B cell (primary cell): ENCODE results near the gene C1QL1. TPM values are rescaled to one million over a fixed set of nuclear protein-coding genes. Genes with fewer than 3 reads are reported as not detected.

ENCODE experiments used
- ATAC-seq: fragments of 200-7000 bp; cut with Tn5 transposase; one replicate; pipeline ENCODE4 v1.10.0; 2021; ENCODE audit warnings: low read depth, mild to moderate bottlenecking, moderate number of reproducible peaks, moderate library complexity
- CTCF ChIA-PET: fragments of 350-600 bp; sonication (Branson Sonifier 250); formaldehyde crosslinking; loops from one replicate; lab custom pipeline; 2021; ENCODE audit warnings: antibody characterized with exemption, inconsistent platforms; lab: Charles Lee
- POLR2A ChIA-PET: fragments of 350-600 bp; sonication (Branson Sonifier 250); formaldehyde crosslinking; loops from one replicate; lab custom pipeline; 2021; ENCODE audit warnings: antibody characterized with exemption; lab: Charles Lee
- DNase-seq: peaks from one replicate; pipeline ENCODE4 v3.0.0; 2013
- H2AFZ ChIP-seq: 2 replicates; pipeline ENCODE4 v1.6.1; 2012; ENCODE audit warnings: mild to moderate bottlenecking, low read depth, low read length; ENCODE audit not compliant: insufficient read depth, poor library complexity, severe bottlenecking
- H3K27ac ChIP-seq, 2 donors: 1 replicate in 1 of 2; 2 replicates in 1 of 2; pipeline ENCODE4 v1.5.1; 2012 to 2013; ENCODE audit warnings: low read length in 2 of 2, mild to moderate bottlenecking in 2 of 2, moderate library complexity in 1 of 2
- H3K27me3 ChIP-seq, 4 experiments: fragments of 200-600 bp in 1 of 4; sonication (generic) in 1 of 4; replicated peaks in 1 of 4; 1 replicate in 2 of 4; 2 replicates in 2 of 4; pipeline versions ENCODE4 v1.6.1 to v1.7.0; 2013 to 2016; ENCODE audit warnings: low read length in 3 of 4, mild to moderate bottlenecking in 2 of 4, mixed read lengths in 1 of 4, moderate library complexity in 1 of 4; ENCODE audit not compliant: insufficient read depth in 4 of 4, control insufficient read depth in 3 of 4; ENCODE audit errors: control extremely low read depth in 1 of 4
- H3K36me3 ChIP-seq, 2 experiments: replicated peaks in 1 of 2; 1 replicate in 1 of 2; 2 replicates in 1 of 2; pipeline versions ENCODE4 v1.6.1 to v1.7.1; 2013; ENCODE audit warnings: low read length in 1 of 2; ENCODE audit not compliant: insufficient read depth in 2 of 2, control insufficient read depth in 1 of 2; ENCODE audit errors: control extremely low read depth in 1 of 2, extremely low read depth in 1 of 2
- H3K4me1 ChIP-seq, 2 donors: fragments of 200-600 bp in 1 of 2; sonication (generic) in 1 of 2; 1 replicate in 1 of 2; 2 replicates in 1 of 2; pipeline versions ENCODE4 v1.5.1 to v1.6.1; 2013 to 2017; ENCODE audit warnings: low read length in 2 of 2; ENCODE audit not compliant: control insufficient read depth in 2 of 2, insufficient read depth in 2 of 2
- H3K4me2 ChIP-seq: replicated peaks from 2 replicates; pipeline ENCODE3; 2012; ENCODE audit warnings: mild to moderate bottlenecking, low read depth, low read length; ENCODE audit not compliant: poor library complexity, severe bottlenecking
- H3K4me3 ChIP-seq, 5 experiments: fragments of 200-600 bp in 1 of 5; sonication (generic) in 1 of 5; 1 replicate in 3 of 5; 2 replicates in 2 of 5; pipeline versions ENCODE4 v1.5.1 to v1.7.0; 2011 to 2016; ENCODE audit warnings: low read length in 4 of 5, mild to moderate bottlenecking in 4 of 5, low read depth in 2 of 5, control low read depth in 1 of 5, moderate library complexity in 1 of 5; ENCODE audit not compliant: insufficient read depth in 1 of 5; ENCODE audit errors: control extremely low read depth in 1 of 5, extremely low read depth in 1 of 5
- H3K79me2 ChIP-seq: fragments of 200-600 bp; sonication (generic); one replicate; pipeline ENCODE4 v1.6.0; 2016; ENCODE audit warnings: low read length; ENCODE audit not compliant: control insufficient read depth, insufficient read depth
- H3K9ac ChIP-seq: fragments of 200-600 bp; sonication (generic); 2 replicates; pipeline ENCODE4 v1.6.1; 2017; ENCODE audit warnings: mild to moderate bottlenecking, low read length, moderate library complexity
- H3K9me3 ChIP-seq, 3 donors: one replicate each; pipeline versions ENCODE4 v1.6.1 to v1.7.1; 2013; ENCODE audit warnings: low read length in 2 of 3; ENCODE audit not compliant: control insufficient read depth in 2 of 3, insufficient read depth in 1 of 3; ENCODE audit errors: control extremely low read depth in 1 of 3
- H4K20me1 ChIP-seq: 2 replicates; pipeline ENCODE4 v1.6.0; 2012; ENCODE audit warnings: mild to moderate bottlenecking, low read length; ENCODE audit not compliant: insufficient read depth, control insufficient read depth, poor library complexity, severe bottlenecking
- H3K27ac Mint-ChIP-seq: one replicate; pipeline ENCODE4 v1.8.0; 2021; ENCODE audit warnings: mixed read lengths
- H3K27me3 Mint-ChIP-seq: one replicate; pipeline ENCODE4 v1.8.0; 2021; ENCODE audit warnings: mixed read lengths
- H3K4me1 Mint-ChIP-seq: one replicate; pipeline ENCODE4 v1.8.0; 2021; ENCODE audit warnings: mixed read lengths
- H3K4me3 Mint-ChIP-seq: one replicate; pipeline ENCODE4 v1.8.0; 2021; ENCODE audit warnings: mixed read lengths
- H3K9me3 Mint-ChIP-seq: one replicate; pipeline ENCODE4 v1.8.0; 2022; ENCODE audit warnings: mixed read lengths; ENCODE audit not compliant: insufficient read depth
- CTCF ChIP-seq: fragments of 200-600 bp; IDR thresholded peaks from one replicate; pipeline ENCODE4 v1.8.0; 2022; ENCODE audit warnings: antibody characterized with exemption, mild to moderate bottlenecking
- EZH2 ChIP-seq: IDR thresholded peaks from 2 replicates; pipeline ENCODE4 v1.6.1; 2012; ENCODE audit warnings: borderline replicate concordance, low read depth, mild to moderate bottlenecking, moderate library complexity, low read length; ENCODE audit not compliant: insufficient read depth, poor library complexity, severe bottlenecking
- WGBS: methylation state at CpG from one replicate; pipeline ENCODE4 v1.1.5; 2013; ENCODE audit warnings: missing lambda C conversion rate; ENCODE audit not compliant: insufficient coverage; 5-methylcytosine and 5-hydroxymethylcytosine counted together
- intact Hi-C: fragments of 100-400 bp; cut with micrococcal nuclease; formaldehyde crosslinking; loops from one replicate; pipeline ENCODE4 v1.10.0; 2022
- polyA plus RNA-seq: library from polyadenylated mRNA; depleted of rRNA; stranded (reverse); fragments of >200 nt; gene quantifications from 2 replicates; pipeline ENCODE4 v1.2.3, GENCODE V29; 2012
- total RNA-seq, 2 donors: library from RNA; stranded (reverse); fragments of 120-200 nt in 1 of 2; gene quantifications; 1 replicate in 1 of 2; 2 replicates in 1 of 2; pipeline versions ENCODE4 v1.2.3 to v1.2.4, GENCODE V29; 2013 to 2022

The C1QL1 gene
- total and polyA plus RNA-seq, 2 donors (not counting 1 experiment from before 2014, with no cell fraction given) = not detected

- no peaks in the 10 kb centered on the region for H3K9me3 Mint-ChIP-seq
- Histone ChIP-seq H3K9ac (no peak overlapping the region), H3K36me3 (no peaks in the 10 kb centered on the region), H3K4me3 (no peak overlapping the region), H3K27me3 (no peaks in the 10 kb centered on the region), H3K27ac (no peak overlapping the region), H3K4me1 (no peaks in the 10 kb centered on the region), H2AFZ (no peak overlapping the region), H3K79me2 (no peaks in the 10 kb centered on the region), H3K4me2 (no peak overlapping the region), H4K20me1 (no peaks in the 10 kb centered on the region), H3K9me3 (no peaks in the 10 kb centered on the region)
- H3K4me3 Mint-ChIP-seq = no peak overlapping the region
- intact Hi-C loops = no loop called here
- TF ChIP-seq EZH2 (no peak), CTCF (no peak)
- POLR2A ChIA-PET = interaction anchor here (0.6 kb wide), 2 partner anchors 19 to 174 kb away, joined by 4 to 7 read pairs; no protein-coding TSS in a partner anchor
- CTCF ChIA-PET = no interaction called here
- DNase-seq (no peak), ATAC-seq (no peak)
- H3K27ac Mint-ChIP-seq = no peak overlapping the region
- no CpG with 5 or more reads among the region's 5 CpGs for WGBS
- H3K4me1 Mint-ChIP-seq = no peaks in the 10 kb centered on the region
- no peaks in the 10 kb centered on the region for H3K27me3 Mint-ChIP-seq
Measured at GRCh38 chr17:44931376-44931775, 36.7 kb downstream of the C1QL1 start.

GRCh38 chr17:44930667-44931066, 37.4 kb downstream of the C1QL1 start:
- Mint-ChIP-seq H3K9me3 (no peaks in the 10 kb centered on the region), H3K4me3 (no peak overlapping the region), H3K27ac (no peak overlapping the region), H3K27me3 (no peaks in the 10 kb centered on the region), H3K4me1 (no peaks in the 10 kb centered on the region)
- Histone ChIP-seq H3K9ac (no peak overlapping the region), H3K27ac (no peak overlapping the region), H3K36me3 (no peaks in the 10 kb centered on the region), H3K4me1 (no peaks in the 10 kb centered on the region), H3K27me3 (no peaks in the 10 kb centered on the region), H2AFZ (no peak overlapping the region), H3K4me2 (no peak overlapping the region), H3K79me2 (no peaks in the 10 kb centered on the region), H4K20me1 (no peaks in the 10 kb centered on the region), H3K4me3 (no peak overlapping the region), H3K9me3 (no peaks in the 10 kb centered on the region)
- TF ChIP-seq CTCF (no peak), EZH2 (no peak)
- ATAC-seq (no peak), DNase-seq (no peak)
- CTCF ChIA-PET = no interaction called here
- POLR2A ChIA-PET = no interaction called here
- intact Hi-C loops = no loop called here
- 95% methylated on average over 2 of the region's 6 CpGs for WGBS
